ENCODE data around the gene ECHS1. TPM values are rescaled to one million over a fixed set of nuclear protein-coding genes. Genes with fewer than 3 reads are reported as not detected.

Gene ECHS1
- total and polyA plus RNA-seq, 2 experiments from 2014 or later, result 92.1 to 127 TPM

GRCh38 chr10:133405844-133406527 is 32.8 kb upstream of the ECHS1 start:
- Histone ChIP-seq H4K20me1 (replicated peaks; ENCODE audit: insufficient read depth) (peaks cover 32% of the 10 kb centered on the region), H3K27ac (ENCODE audit: low read depth) (no peak overlapping the region), H3F3A (replicated peaks; ENCODE audit: low read depth) (no peaks in the 10 kb centered on the region), H3K36me3 (ENCODE audit: insufficient read depth) (peaks cover 14% of the 10 kb centered on the region; the same call in 1 of the 2 replicates), H3K27me3 (ENCODE audit: insufficient read depth) (no peaks in the 10 kb centered on the region), H3K4me2 (no peak overlapping the region), H3K79me2 (replicated peaks; ENCODE audit: insufficient read depth) (peaks cover 66% of the 10 kb centered on the region), H3K9me2 (ENCODE audit: insufficient read depth) (no peaks in the 10 kb centered on the region), H3K4me3 (no peak overlapping the region), H2AFZ (no peak overlapping the region), H3K4me1 (ENCODE audit: insufficient read depth) (no peaks in the 10 kb centered on the region)
- Mint-ChIP-seq H3K36me3 (ENCODE audit: low read depth) (peaks cover 85% of the 10 kb centered on the region), H3K27me3 (ENCODE audit: insufficient read depth, low read depth, poor library complexity) (peaks cover 3% of the 10 kb centered on the region), H3K4me3 (no peak overlapping the region), H3K27ac (no peak overlapping the region), H3K9me3 (no peaks in the 10 kb centered on the region; the same call in 1 of the 3 replicates), H3K4me1 (no peaks in the 10 kb centered on the region)
- no peak for DNase-seq (ENCODE audit: low spot score)
- no peak for TF ChIP-seq ZNF331 (CRISPR knock-in tag; IDR thresholded peaks at IDR 0.05; ENCODE audit: low read depth)
- no peak for TF ChIP-seq CTCF (conservative IDR thresholded peaks at IDR 0.05; ENCODE audit: low read depth in 2 of 2)
- no peak for TF ChIP-seq EZH2phosphoT487 (IDR thresholded peaks at IDR 0.05; ENCODE audit: unreplicated experiment)
- TF ChIP-seq POLR2AphosphoS5 (IDR thresholded peaks at IDR 0.05; ENCODE audit: low read depth), result no peak
- no peak for ATAC-seq

- Histone ChIP-seq H2AFZ (no peak overlapping the region), H3K4me2 (no peak overlapping the region), H3K36me3 (ENCODE audit: insufficient read depth) (peaks cover 12% of the 10 kb centered on the region; the same call in 1 of the 2 replicates), H3K9me2 (ENCODE audit: insufficient read depth) (no peaks in the 10 kb centered on the region), H3K79me2 (replicated peaks; ENCODE audit: insufficient read depth) (peaks cover 66% of the 10 kb centered on the region), H3K4me3 (no peak overlapping the region), H3F3A (replicated peaks; ENCODE audit: low read depth) (no peaks in the 10 kb centered on the region), H3K27me3 (ENCODE audit: insufficient read depth) (no peaks in the 10 kb centered on the region), H4K20me1 (replicated peaks; ENCODE audit: insufficient read depth) (peaks cover 39% of the 10 kb centered on the region), H3K4me1 (ENCODE audit: insufficient read depth) (no peaks in the 10 kb centered on the region), H3K27ac (ENCODE audit: low read depth) (no peak overlapping the region)
- DNase-seq (ENCODE audit: low spot score) (no peak), ATAC-seq (no peak)
- no peak overlapping the region for H3K27ac Mint-ChIP-seq
- no peaks in the 10 kb centered on the region for H3K4me1 Mint-ChIP-seq
- H3K9me3 Mint-ChIP-seq, result no peaks in the 10 kb centered on the region; the same call in 2 of the 3 replicates
- H3K27me3 Mint-ChIP-seq (ENCODE audit: insufficient read depth, low read depth, poor library complexity), result peaks cover 4% of the 10 kb centered on the region
- no peak overlapping the region for H3K4me3 Mint-ChIP-seq
- H3K36me3 Mint-ChIP-seq (ENCODE audit: low read depth), result peaks cover 82% of the 10 kb centered on the region
- TF ChIP-seq CTCF (conservative IDR thresholded peaks at IDR 0.05; ENCODE audit: low read depth in 2 of 2), result no peak
- TF ChIP-seq ZNF114 (CRISPR knock-in tag; IDR thresholded peaks at IDR 0.05), result no peak
- no peak for TF ChIP-seq STAT1 (IDR thresholded peaks at IDR 0.05; ENCODE audit: unreplicated experiment)
- no peak for TF ChIP-seq ETS1 (IDR thresholded peaks at IDR 0.05)
- TF ChIP-seq ZNF462 (CRISPR knock-in tag; IDR thresholded peaks at IDR 0.05), result no peak
- no peak for TF ChIP-seq POLR2AphosphoS5 (IDR thresholded peaks at IDR 0.05; ENCODE audit: low read depth)
- TF ChIP-seq ZNF331 (CRISPR knock-in tag; IDR thresholded peaks at IDR 0.05; ENCODE audit: low read depth), result no peak
- no peak for TF ChIP-seq JUNB (IDR thresholded peaks at IDR 0.05; ENCODE audit: unreplicated experiment)
Measured at GRCh38 chr10:133405272-133405671, 32.1 kb upstream of the ECHS1 start.

Data from GM23338 (cell line).